Measurements from ENCODE around the gene TRAPPC4.
A peak's percentile ranks its signal among the peaks of the same experiment; 100 is the strongest.
"Not testable (repeated sequence)": the region's sequence is repeated elsewhere in the genome, so short reads cannot be mapped to it uniquely, and the experiment has no call there.

TRAPPC4 gene, protein sequence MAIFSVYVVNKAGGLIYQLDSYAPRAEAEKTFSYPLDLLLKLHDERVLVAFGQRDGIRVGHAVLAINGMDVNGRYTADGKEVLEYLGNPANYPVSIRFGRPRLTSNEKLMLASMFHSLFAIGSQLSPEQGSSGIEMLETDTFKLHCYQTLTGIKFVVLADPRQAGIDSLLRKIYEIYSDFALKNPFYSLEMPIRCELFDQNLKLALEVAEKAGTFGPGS
- total RNA-seq = 37.6 to 45.0 reads per million in 2 donors

DNA sequence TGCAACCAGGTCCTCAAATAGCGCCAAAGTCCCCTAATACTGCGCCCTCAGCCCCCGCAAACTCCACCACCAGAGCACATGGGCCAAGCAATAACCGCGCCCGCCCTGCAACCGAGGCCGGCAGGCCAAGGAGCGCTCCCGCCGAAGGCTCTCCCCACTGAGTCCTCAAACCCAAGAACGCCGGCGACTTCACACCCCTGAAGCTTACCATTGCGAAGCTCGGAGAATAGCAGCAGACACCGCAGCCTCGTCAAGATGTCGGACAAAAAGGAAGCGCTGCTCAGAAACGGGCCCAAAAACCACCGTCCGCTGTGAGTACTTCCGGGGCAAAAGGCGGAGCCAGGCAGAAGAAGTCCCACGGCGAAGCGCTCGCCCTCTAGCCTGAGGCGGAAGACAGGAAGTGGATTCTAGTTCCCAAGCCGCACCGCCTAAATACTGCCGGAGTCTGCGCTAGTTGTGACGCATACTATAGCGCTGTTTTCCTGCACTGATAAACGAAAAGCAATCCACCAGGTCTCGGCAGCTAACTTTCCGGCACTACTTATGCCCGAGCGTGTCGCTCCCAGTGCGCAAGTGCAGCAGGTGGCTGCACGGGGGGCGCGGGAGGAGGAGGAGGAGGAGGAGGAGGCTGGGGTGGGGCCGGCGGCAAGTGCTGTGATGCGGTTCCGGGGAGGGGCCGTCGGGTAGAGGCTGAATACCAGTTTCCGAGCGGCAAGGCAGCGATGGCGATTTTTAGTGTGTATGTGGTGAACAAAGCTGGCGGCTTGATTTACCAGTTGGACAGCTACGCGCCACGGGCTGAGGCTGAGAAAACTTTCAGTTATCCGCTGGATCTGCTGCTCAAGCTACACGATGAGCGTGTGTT, at the start of gene TRAPPC4, which contains the start of gene RPS25:
TSS of gene TRAPPC4 (plus strand) at position 693 of the 865 bp plus-strand sequence. CDS start at position 723, 30 bp downstream.
TSS of gene RPS25 (minus strand) at position 270 of the 865 bp plus-strand sequence. CDS start at position 211, 59 bp downstream.
- peak; percentile 93 for DNase-seq

- DNase-seq = not testable (repeated sequence)
These were observed 49.1 kb upstream of the TRAPPC4 start for GRCh38 chr11:118969508-118969907.

- DNase-seq = no peak
These were observed 46.9 kb upstream of the TRAPPC4 start, which contains the start of gene FOXR1 for GRCh38 chr11:118971646-118972045. Gene FOXR1, plus strand, starts transcription at chr11:118971761. Its CDS starts 171 bp downstream, at chr11:118971932.

GRCh38 chr11:118973985-118974384, 44.6 kb upstream of the TRAPPC4 start:
- DNase-seq = no peak

DNA sequence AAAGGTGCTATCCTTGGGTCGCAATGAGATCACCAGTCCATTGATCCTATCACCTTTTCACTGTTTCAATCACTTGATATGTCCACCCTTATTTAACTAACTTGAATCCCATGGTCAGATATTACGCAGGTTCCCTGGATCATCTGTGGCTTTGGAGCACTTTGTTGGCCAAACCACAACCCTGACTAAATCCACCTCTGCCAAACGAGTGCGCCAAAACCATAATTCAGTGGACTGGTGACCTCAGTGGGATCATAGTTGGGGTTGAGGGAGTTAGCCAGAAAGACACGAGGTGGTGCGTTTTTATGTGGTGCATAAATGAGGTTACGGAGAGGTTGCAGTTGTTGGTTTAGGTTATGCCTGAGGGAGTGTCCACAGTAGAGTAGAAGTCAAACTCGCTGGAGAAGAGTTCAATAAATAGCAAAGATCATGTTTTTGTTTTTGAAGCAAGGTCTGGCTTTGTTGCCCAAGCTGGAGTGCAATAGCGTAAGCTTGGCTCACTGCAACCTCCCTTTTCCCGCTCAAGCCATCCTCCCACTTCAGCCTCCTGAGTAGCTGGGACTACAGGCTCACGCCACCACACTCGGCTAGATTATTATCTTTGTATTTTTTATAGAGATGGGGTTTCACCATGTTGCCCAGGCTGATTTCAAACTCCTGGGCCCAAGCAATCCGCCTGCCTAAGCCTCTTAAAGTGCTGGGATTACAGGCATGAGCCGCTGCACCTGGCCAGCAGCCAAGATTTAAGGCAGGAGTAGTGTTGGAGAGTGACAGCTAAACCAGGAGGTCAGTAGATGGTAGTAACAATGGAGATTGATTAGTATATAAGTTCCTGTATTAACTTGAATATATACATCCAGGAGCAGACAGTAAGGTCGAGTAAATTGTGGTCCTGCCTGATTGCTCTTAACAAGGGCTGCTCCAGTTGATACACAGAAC, 42.5 kb upstream of the TRAPPC4 start:
- DNase-seq = no peak

DNA sequence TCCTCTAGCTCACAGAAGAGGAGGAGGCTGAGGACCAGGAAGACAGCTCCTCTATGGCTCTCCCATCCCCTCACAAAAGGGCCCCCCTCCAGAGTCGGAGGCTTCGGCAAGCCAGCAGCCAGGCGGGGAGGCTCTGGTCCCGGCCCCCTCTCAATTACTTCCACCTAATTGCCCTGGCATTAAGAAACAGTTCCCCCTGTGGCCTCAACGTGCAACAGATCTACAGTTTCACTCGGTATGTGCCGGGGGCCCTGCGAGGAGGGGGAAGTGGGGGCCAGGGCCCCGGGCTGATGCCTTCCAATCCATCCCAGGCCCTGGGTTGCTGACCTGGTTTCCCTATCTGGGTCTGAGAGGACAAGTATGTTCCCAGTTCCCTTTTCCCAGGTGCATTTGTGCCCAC, 39.1 kb upstream of the TRAPPC4 start:
- DNase-seq = no peak

- no peak for DNase-seq
These were observed 38.2 kb upstream of the TRAPPC4 start for GRCh38 chr11:118980191-118980881.

DNA sequence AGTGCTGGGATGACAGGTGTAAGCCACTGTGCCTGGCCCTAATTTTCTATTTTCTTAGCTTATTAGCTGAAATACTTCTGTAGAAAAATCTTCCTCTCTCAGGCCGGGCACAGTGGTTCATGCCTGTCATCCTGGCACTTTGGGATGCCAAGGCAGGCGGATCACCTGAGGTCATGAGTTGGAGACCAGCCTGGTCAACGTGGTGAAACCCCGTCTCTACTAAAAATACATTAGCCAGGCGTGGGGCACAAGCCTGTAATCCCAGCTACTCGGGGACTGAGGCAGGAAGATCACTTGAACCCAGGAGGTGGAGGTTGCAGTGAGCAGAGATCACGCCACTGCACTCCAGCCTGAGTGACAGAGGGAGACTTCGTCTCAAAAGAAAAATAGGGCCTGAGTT, 34.2 kb upstream of the TRAPPC4 start:
- DNase-seq = not testable (repeated sequence)

DNA sequence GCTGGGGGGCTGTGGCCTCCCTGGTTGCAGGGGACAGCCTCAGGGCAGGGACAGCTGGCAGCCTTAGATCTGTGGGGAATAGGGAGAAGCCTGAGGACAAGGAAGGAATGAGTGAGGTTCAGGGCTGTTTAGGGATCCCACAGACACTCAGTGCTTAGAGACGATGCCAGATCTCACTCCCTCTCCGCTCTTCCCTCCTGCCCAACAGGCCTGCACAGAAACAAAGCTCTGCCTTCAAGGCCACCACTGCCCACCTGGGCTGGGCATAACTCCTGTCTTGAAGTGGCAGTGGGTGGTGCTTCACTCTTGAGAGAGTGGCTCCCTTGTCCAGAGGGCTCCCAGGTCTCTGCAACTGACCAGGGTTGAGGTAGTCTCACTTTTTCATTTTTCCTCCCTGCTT, 33.7 kb upstream of the TRAPPC4 start:
- no peak for DNase-seq

- DNase-seq = no peak
These were observed 30.3 kb upstream of the TRAPPC4 start for GRCh38 chr11:118988280-118988679.

DNA sequence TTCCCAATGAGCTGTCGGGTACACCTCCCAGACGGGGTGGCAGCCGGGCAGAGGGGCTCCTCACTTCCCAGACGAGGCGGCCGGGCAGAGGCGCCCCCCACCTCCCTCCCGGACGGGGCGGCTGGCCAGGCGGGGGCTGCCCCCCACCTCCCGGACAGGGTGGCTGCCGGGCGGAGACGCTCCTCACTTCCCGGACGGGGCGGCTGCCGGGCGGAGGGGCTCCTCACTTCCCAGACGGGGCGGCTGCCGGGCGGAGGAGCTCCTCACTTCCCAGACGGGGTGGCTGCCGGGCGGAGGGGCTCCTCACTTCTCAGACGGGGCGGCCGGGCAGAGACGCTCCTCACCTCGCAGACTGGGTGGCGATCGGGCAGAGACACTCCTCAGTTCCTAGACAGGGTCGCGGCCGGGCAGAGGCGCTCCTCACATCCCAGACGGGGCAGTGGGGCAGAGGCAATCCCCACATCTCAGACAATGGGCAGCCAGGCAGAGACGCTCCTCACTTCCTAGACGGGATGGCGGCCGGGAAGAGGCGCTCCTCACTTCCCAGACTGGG, 27.0 kb upstream of the TRAPPC4 start:
- DNase-seq = not testable (repeated sequence)

DNA sequence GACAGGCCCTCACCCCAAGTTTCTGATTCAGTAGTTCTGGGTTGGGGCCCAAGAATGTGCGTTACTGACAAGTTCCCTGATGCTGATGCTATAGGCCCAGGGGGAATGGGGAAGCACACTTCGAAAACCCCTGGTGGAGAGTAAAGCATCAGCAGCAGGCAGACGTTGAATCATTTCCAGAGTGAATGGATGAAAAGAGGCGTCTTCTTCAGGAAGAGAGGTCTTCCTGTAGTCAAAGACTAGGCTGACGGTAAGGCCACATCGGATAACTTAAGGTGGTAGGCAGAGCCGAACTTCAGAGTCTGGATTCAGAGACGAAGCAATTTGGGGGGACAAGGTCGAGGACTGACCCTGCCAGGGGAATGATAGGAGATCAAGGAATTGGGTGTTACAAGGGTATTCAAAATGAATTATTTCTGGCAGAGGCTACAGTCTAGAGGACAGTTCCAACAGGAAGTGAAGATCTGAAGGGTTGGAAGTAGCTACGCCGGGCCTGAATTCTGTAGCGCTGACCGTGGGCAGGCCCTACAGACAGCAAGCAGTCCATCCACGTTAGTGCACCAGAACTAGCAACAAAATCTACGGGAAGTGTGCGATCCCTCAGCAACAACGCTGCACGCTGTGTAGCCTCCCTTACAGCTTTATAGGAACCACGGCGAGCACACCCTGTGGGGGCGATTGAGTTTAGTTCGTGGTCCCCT, 21.5 kb upstream of the TRAPPC4 start:
- DNase-seq = peak; percentile 4

- peak; percentile 95 for DNase-seq
These were observed 20.8 kb upstream of the TRAPPC4 start, which contains the start of gene CENATAC for GRCh38 chr11:118997627-118998387. Gene CENATAC, plus strand, starts transcription at chr11:118998138. Its CDS starts 60 bp downstream, at chr11:118998198.

GRCh38 chr11:118998388-118998717, 20.2 kb upstream of the TRAPPC4 start:
- no peak for DNase-seq

- no peak for DNase-seq
These were observed 19.7 kb upstream of the TRAPPC4 start for GRCh38 chr11:118998822-118999221.

DNA sequence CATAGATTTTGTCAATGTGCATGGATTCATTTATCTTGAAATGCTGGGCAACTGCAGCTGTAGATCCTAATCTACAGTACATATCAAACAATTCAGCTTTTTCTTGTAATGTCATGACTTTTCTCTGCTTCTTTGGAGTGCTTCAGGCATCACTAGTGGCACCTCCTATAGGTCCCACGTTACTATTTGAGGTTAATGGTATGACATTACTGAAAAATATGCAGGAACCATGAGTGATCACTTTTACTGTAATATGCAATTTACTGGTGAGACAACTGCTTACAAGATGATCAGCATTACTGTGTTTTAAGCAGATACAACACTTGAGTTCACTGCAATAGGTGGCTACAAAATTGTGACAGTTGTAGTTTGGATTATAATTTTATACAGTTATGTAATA, 17.7 kb upstream of the TRAPPC4 start:
- DNase-seq = no peak

GRCh38 chr11:119006656-119007055, 11.9 kb upstream of the TRAPPC4 start:
- no peak for DNase-seq

- DNase-seq = no peak
These were observed 7.0 kb upstream of the TRAPPC4 start for GRCh38 chr11:119011476-119012053.

DNA sequence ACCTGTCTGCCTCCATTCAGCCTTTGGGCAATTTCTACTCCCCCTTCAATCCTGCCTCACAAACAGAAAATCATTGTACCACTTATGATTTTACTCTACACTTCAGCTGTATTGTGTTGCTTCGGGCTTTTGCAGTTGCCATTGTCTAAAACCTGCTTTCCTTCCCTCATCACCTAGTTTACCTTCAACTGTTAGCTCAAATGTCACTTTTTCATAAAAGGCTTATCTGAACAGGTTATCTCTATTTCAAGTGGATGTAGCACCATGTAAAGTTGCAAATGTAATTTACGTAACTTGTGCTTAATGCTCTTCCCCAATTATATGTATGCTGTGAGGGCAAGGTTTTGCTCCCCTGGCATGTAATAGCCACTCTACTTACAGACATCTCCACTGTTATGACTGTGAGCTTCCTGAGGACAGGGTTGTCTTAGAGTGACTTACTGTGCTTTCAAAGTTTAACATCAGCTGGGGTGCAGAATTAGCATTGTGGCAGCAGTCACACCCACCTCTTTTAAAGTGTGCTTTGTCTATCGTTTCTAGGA, 5.9 kb upstream of the TRAPPC4 start:
- DNase-seq = no peak

All from T-helper 9 cell (primary cell).